Renal cortex interstitium (tissue), 11 donors: ENCODE measurements around the gene TET3. TPM values are rescaled to one million over a fixed set of nuclear protein-coding genes. Genes with fewer than 3 reads are reported as not detected.

ENCODE experiments used
- DNase-seq, 11 donors: peaks; one replicate each; pipeline ENCODE4 v3.0.0-alpha.2; 2013; ENCODE audit warnings: low read depth in 9 of 11, low spot score in 4 of 11; ENCODE audit errors: extremely low read depth in 1 of 11
- polyA plus RNA-seq, 3 donors: library from polyadenylated mRNA; unstranded; fragments of 120-200 nt; gene quantifications; one replicate each; pipeline ENCODE4 v1.2.1, GENCODE V29; 2013; ENCODE audit not compliant: insufficient read length in 3 of 3

Gene TET3
- polyA plus RNA-seq, 3 donors, result 22.4 to 24.8 (median 24.8) TPM

DNA sequence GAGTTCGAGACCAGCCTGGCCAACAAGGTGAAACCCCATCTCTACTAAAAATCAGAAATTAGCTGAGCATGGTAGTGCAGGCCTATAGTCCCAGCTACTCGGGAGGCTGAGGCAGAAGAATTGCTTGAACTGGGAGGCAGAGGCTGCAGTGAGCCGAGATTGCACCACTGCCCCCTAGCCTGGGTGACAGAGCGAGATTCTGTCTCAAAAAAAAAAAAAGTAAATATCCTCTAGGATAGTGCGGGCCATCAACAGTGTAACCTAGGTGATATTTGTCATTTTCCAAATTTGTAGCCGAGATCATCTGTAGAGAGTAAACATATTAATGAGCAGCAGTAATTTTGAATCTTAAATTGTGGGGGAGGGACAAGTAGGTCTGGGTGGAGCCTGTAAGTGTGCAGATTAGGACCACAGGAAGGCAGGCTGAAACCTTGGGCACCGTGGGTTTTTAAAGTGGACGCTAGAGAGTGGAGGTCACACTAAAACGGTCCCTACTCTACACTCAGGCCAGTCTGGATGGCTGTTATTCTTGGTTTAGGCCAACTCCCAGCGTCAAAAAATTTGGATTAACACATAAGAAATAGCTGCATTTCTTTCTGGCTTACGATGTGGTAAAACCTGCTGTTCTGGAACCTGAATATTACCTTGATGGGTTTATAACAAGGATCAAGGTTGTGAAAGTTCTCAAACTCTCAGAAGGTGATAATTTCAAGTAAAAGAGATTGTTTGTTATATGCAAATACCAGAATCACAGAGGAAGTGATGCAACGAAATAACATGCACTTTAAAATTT is 22.7 kb upstream of the TET3 start:
- no peak for DNase-seq

DNA sequence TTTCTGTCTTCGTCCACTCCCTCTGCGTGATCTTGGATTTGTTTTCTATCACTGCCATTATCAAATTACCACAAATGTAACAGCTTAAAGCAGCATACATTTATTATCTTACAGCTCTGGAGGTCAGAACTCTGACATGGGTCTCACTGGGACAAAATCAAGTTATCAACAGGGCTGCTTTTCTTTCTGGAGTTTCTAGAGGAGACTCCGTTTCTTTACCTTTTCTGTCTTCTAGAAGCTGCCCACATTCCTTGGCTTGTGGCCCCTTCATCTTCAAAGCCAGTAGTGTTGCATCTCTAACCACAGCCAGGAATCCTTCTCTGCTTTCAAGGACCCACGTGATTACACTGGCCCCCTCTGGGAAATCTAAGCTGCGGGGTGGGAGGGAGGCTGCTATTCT is 21.9 kb upstream of the TET3 start:
- no peak for DNase-seq

DNA sequence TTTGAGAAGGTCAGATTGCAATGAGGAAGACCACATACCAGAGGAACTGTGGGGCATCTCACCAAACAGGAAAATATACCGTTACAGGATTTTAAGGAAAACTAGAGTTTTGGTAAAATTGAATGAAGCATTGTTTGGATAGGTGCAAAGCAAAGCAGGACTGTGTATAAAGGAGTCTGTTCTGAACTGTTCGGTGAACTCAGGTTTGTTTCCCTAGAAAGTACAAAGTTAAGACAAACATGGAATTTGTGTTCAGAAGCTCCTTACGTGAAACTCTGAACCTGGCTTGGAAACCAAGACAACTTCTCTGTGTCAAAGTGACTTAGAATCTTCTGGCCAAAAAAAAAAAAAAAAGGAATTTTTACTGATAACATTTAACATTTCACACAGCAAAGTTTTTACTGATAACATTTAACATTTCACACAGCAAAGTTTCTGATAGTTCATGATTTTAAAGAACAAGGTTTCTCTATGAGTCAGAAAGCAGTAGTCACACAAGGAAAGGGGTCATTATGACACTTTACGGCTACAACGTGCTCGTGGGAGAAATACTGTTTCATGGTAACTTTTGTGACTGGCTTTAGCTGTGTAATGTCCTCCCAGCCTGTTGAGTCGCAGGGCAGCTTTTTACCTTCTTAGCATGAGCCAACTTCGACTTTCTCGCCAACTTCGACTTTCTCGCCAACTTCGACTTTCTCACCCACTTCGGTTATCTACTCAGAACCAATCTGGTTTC is 21.2 kb upstream of the TET3 start:
- DNase-seq, result no peak

DNA sequence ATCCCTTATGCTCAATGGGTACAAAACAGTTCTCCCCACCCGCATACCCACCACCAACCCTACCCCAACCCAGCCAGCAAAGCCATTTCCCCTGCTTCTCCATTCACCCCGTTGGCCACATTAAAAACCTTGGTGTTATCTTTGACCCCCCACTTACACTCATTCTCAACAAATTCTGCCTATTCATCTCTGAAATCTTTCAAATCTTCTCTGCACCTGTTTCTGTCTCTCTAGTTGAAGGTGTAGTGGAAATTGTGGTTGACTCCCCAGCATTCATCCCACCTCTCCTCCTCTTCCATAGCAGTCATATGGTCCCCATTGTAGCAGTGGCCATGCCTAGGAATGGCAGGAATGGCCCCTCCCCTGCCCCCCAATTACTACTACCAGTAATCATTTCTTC is 20.5 kb upstream of the TET3 start:
- no peak for DNase-seq

DNA sequence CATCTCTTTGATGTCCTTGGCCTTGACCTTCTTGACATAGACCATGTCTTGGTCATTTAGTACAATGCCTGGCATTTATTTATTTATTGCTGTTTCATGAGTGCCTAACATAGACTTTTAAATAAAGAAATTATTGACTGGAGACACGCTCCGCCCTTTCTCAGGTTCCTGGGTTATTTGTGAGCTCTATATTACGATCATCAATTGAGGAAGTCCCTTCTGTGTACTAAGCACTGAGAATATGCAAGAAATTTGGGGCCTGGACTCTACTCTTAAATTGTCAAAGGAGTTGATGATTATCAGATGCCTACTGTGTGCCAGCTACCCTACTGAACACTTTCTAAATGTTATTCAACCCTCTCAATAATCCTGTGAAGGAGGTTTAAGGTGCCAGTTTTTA is 19.7 kb upstream of the TET3 start:
- DNase-seq, result no peak

DNA sequence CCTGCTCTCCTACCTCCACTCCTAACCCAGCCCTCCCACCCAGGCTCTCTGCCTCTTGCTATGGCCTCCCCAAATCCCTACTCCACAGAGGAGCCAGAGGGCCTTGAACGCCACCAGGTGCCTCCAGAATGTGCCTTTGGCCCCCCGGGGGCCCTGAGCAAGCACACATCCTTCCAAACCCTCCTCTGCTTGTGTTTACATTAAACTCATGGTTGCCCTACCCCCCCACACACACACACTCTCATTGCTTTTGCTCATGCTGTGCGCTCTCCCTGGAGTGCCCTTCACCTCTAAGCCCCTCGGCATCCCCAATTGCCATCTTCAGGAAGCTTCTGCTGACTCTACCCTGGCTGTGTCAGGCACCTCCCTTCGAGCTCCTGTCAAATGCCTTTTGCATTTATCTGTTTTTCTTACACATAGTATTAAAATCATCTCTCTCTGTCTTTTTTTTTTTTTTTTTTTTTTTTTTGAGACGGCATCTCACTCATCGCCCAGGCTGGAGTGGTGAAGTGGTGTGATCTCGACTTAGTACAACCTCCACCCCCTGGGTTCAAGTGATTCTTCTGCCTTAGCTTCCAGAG is 16.3 kb upstream of the TET3 start:
- no peak for DNase-seq

DNA sequence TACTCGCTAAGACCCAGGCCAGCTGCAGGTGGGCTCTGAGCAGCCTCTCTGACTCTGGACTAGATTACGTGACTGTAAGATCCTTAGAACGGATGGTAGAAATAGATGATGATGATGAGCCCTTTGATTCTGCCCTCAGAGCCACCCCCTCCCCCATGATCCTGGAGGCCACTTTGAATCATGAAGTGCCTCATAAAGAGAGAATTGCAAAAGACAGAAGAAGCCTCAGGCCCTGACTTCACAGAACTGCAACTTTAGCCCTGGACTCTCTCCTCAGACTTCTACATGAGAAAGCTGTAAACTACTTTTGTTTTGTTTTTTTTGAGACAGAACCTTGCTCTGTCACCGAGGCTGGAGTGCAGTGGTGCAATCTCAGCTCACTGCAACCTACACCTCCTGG is 15.4 kb upstream of the TET3 start:
- no peak for DNase-seq

DNA sequence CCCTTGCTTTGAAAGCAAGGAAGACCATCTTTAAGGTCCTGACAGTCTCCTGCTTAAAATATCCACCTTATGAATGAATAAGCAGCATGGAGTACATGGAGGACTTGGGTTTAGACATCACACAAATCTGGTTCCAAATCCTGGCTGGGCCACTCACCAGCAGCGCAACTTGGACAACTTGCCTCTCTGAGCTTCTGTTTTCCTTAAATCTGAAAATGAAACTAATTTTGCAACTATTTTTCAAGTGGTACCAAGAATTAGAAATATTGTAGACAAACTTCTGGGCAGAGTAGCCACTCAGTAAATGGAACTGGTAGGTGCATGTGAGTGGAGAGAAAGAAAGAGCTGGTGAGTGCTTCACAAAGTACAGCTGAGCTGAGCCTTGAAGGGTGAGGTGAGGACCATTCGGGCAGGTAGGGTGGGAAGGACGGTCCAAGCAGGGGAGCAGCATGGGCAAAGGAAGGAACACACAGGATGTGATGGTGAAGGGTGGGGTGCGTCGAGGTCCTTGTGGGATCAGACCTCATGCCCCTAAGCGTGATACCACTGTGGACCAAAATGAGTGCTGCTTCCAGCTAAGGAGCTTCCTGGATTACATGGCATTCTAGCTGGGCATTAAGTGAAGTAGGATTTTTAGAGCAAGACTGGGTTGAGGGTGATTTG is 14.4 kb upstream of the TET3 start:
- DNase-seq, result no peak

DNA sequence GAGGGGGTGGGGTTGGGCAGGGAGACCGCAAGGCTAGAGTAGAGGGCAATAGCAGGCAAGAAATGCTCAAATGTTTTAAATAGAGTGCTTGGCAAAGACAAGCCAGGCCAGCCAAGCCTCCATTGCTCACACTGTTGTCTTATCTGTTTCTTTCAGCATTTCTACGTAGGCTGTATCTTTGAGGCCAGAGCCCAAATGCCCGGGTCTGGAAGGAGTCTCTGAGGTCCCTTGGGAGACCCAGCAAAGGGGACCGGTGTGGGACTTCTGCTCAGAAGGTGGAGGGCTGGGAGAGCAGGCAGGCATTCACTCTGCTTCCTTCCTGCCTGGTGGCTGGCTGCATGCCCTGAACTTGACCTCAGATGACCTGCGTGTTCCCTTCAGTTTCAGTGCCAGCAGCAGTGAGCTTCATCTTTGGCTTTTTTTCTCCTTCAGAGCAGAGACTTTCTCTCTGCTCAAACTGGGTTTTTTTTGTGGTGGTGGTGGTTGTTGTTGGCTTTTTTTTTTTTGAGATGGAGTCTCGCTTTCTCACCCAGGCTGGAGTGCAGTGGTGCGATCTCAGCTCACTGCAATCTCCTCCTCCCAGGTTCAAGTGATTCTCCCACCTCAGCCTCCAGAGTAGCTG is 13.7 kb upstream of the TET3 start:
- DNase-seq, result no peak

DNA sequence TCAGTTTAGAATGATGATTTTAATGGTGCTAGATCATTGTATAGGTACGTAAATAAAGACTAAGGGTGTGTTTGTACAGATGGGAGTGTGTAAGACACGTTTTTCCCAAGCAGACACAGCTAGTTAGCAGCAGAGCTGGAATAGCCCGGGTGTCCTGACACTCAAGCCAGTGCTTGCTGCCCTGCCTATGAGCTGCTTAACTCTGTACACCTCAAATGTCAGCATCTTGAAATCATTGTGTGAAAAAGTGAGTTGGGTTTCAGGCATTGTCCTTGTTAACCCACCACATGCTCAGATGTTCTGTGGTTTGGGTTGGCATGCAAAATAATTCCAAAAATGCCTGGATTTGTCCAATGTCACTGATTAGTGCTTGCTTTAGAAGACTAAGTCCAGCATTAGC is 13.0 kb upstream of the TET3 start:
- DNase-seq, result no peak

DNA sequence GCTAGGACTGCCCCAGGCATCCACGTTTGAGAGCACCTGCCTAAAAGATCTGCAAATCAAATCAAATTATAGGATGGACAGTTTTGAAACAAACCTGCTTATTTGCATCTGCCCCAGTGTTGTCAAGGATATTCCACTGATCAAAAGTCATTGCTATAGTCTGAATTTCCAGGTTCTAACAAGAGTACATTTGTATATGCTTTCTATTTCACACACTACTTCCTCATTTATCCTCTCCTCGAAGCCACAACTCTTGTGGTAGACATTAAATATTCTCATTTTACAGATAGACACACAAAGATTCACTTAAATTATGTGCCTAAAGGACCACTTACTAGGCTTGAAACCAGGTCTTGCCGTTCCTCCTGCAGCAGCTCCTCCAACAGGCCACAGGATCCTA is 11.9 kb upstream of the TET3 start:
- DNase-seq, result no peak

DNA sequence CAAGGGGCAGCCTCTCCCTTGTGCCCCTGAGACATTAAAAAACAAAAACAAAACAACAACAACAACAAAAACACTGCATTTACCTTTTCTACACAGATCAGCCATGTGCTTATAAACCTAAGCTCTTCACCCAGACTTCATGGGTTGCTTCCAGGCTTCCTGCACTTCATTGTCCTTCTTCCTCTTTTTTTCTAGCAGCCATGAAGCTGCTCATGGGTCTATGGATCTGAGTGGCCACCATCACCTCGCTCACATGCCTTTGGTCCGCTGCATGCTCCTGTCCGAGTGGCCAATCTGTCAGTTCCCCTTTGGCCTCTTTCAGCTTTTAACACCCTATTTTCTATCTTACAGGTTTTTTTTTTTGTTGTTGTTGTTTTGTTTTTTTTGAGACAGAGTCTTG is 9.0 kb upstream of the TET3 start:
- no peak for DNase-seq

DNA sequence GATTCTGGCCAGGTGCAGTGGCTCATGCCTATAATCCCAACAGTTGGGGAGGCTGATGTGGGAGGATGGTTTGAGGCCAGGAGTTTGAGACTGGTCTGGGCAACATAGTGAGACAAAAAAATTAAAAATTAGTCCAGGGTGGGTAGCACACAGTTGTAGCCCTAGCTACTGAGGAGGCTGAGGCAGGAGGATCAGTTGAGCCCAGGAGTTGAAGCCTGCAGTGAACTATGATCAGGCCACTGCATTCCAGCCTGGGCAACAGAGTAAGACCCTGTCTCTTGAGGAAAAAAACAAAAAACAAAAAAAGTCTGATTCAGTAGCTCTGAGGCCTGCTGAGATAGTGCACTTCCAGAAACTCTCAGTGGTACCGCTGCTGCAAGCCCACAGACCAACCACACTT is 7.9 kb upstream of the TET3 start:
- no peak for DNase-seq

DNA sequence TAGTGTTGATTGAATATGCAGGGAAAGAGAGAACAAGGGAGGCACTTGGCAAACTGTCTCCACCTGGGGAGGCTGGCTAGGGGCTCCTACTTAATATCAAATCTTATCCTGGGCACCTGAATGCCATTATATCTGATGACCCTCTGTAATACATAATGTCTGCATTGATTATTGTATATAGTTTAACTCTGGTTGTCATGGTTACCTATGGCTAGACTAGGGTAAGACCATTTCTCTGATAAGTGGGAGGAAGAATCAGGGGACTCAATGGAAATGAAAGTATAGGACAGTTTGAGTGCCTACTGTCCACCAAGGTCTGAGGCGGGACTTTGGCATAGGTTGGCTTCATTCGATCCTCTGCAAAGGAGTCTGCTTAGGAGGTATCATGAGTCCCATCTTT is 7.2 kb upstream of the TET3 start:
- no peak for DNase-seq

DNA sequence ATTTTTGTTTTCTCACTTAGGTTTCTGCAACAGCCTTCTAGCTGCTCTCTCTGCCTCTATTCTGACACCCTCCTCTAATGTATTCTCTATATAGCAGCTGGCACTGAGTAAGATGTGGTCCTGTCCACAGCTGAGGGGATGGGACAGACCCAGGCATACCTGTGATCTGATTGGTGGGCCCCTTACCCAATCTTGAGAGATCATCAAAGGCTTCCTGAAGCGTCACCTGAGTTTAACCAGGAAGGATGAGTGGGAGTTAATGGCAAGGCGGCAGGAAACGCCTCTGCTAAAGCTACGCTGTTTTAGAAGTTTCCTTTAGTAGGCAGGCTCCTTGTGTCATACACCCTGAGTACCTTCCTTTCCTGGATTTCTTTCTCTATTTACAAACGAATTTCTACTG is 5.7 kb upstream of the TET3 start:
- DNase-seq, result no peak

DNA sequence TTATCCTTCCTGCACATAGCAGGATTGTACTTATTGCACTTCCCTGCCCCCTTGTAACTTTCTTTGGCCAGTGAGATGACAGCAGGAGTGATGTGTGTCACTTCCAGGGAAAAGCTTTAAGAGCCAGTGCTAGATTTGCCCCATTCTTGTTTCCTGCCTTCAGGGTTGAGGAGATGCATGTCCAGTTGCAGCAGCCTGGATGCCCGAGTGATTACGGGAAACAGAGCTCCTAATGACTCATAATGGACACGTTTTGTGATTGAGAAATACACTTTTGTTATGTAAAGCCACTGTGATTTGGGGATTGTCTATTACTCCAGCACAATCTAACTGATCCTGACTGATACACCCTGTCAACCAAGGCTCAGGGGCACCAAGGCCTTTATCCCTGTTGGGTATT is 5.0 kb upstream of the TET3 start:
- DNase-seq, result no peak

DNA sequence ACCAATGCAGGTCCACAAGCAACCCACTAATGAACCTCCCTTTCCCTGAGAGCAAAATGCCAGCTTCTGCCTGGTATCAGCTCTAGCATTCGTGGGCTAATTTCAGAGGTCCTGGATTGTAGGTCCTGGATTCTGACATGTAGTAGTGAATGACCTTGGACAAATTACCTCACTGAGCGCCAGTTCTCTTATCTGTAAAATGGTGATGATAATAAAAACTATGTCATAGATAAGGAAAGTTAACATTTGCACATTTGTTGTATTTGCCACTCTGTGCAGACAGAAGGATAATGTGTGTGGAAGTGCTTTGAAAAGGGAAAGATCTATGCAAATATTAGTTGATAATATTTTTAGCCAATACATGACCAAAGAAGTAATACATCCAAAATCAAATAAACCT is 4.1 kb upstream of the TET3 start:
- DNase-seq, result no peak

DNA sequence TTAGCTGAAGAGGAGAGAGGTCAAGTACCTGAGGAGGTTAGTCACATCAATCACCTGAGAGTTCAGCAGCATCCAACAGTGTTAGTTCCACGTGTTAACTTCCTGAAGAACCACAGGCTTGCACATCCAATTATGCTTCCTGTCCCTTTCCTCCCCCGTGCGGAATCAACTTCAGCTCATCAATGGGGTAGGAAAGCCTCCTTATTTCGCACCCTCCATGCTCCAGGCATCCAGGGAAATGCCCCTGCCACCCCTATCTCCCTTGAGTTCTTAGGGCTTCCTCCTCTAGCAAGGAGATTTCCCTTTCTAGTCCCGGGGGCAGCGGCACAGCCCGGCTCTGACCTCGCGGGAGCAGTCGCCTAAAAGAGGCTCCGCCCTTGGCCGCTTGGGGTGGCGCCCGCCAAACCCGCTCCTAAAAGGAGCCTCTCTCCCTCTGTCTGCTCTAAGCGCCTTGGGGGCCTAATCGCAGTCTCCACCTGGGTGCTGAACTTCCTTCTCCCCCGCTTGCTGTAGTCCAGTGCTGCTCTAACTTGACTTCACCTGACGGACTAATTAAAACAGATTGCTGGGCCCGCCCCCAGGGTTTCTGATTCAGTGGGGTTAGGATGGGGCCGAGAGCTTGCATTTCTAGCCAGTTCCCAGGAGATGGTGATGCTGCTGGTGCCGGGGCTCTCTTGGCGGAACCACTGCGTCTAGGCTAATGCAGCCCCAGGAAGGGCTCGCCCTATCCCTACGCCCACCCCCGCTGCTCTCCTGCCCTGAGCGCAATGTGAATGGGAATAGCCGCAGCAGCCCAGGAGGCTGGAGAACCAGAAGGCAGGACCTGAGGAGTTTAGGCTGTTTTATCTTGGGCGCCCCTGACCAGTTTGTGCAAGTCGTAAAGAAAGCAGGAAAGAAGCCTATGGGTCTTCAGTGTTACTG is 3.4 kb upstream of the TET3 start:
- no peak for DNase-seq
